Measurements from ENCODE around the gene ARL10.

Gene ARL10

GRCh38 chr5:176415240-176415951 lies 50.1 kb downstream of the ARL10 start:
- in situ Hi-C loops (cut with HindIII; ENCODE audit: low sequenced_read_pairs) = no loop called here

GRCh38 chr5:176415952-176416924 lies 51.0 kb downstream of the ARL10 start, which contains the start of gene CLTB:
CLTB (minus strand) TSS chr5:176416539; CDS start chr5:176416363, 176 bp downstream.
- DNase-seq (ENCODE audit: low read depth, low spot score) = peak; percentile 78
- peak; percentile 47 for TF ChIP-seq CTCF (IDR thresholded peaks at IDR 0.05; ENCODE audit: low read depth, low read length)
- in situ Hi-C loops (cut with HindIII; ENCODE audit: low sequenced_read_pairs) = no loop called here
- peak within 1 kb of the TSS; percentile 67 for H3K4me3 ChIP-seq (ENCODE audit: low read depth, low read length)

More at GRCh38 chr5:176415240-176415951, 50.1 kb downstream of the ARL10 start:
- DNase-seq (ENCODE audit: low read depth, low spot score) = no peak
- no peak for TF ChIP-seq CTCF (IDR thresholded peaks at IDR 0.05; ENCODE audit: low read depth, low read length)
- H3K4me3 ChIP-seq (ENCODE audit: low read depth, low read length) = peak overlapping the region; percentile 67

GRCh38 chr5:176416965-176417364 lies 51.7 kb downstream of the ARL10 start:
- in situ Hi-C loops (cut with HindIII; ENCODE audit: low sequenced_read_pairs) = no loop called here
- DNase-seq (ENCODE audit: low read depth, low spot score) = no peak
- no peak for TF ChIP-seq CTCF (IDR thresholded peaks at IDR 0.05; ENCODE audit: low read depth, low read length)
- H3K4me3 ChIP-seq (ENCODE audit: low read depth, low read length) = peak overlapping the region; percentile 32

DNA sequence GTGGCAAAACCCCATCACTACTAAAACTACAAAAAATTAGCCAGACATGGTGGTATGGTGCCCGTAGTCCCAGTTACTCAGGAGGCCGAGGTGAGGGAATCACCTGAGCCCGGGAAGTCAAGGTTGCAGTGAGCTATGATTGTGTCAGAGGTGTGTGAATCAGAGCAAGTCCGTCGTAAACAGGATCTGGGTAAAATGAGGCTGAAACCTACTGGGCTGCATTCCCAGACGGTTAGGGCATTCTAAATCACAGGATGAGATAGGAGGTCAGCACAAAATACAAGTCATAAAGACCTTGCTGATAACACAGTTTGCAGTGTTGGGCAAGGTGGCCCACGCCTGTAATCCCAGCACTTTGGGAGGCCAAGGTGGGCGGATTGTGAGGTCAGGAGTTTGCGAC lies 53.0 kb downstream of the ARL10 start:
- in situ Hi-C loops (cut with HindIII; ENCODE audit: low sequenced_read_pairs) = no loop called here
- DNase-seq (ENCODE audit: low read depth, low spot score) = no peak
- no peak overlapping the region for H3K4me3 ChIP-seq (ENCODE audit: low read depth, low read length)
- no peak for TF ChIP-seq CTCF (IDR thresholded peaks at IDR 0.05; ENCODE audit: low read depth, low read length)

GRCh38 chr5:176420086-176420485 lies 54.8 kb downstream of the ARL10 start:
- no peak overlapping the region for H3K4me3 ChIP-seq (ENCODE audit: low read depth, low read length)
- in situ Hi-C loops (cut with HindIII; ENCODE audit: low sequenced_read_pairs) = no loop called here
- no peak for DNase-seq (ENCODE audit: low read depth, low spot score)
- no peak for TF ChIP-seq CTCF (IDR thresholded peaks at IDR 0.05; ENCODE audit: low read depth, low read length)

DNA sequence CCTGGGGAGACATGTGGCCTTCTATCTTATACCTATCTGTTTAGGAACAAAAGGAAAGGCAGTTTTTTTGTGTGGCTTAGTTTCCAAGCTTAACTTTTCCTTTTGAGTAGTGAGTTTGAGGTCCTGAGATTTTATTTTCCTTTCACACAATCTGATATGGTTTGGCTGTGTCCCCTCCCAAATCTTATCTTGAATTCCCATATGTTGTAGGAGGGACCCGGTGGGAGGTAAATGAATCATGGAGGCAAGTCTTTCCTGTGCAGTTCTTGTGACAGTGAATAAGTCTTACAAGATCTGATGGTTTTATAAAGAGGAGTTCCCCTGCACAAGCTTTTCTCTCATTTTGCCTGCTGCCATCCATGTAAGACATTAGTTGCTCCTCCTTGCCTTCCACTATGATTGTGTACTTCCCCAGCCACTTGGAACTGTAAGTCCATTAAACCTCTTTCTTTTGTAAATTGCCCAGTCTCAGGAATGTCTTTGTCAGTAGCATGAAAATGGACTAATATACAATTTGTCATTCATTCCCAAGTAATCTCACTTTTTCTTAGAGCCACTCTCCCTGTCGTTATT lies 55.8 kb downstream of the ARL10 start:
- in situ Hi-C loops (cut with HindIII; ENCODE audit: low sequenced_read_pairs) = no loop called here
- no peak overlapping the region for H3K4me3 ChIP-seq (ENCODE audit: low read depth, low read length)
- DNase-seq (ENCODE audit: low read depth, low spot score) = no peak
- no peak for TF ChIP-seq CTCF (IDR thresholded peaks at IDR 0.05; ENCODE audit: low read depth, low read length)

All from astrocyte of the spinal cord (primary cell).